RWPE1 (cell line): ENCODE measurements around the gene PHF14.
A peak's percentile ranks its signal among the peaks of the same experiment; 100 is the strongest.
"Not testable (repeated sequence)": the region's sequence is repeated elsewhere in the genome, so short reads cannot be mapped to it uniquely, and the experiment has no call there.

Experiments used
- CTCF ChIA-PET: fragments of 350-600 bp; sonication (Branson Sonifier 250); formaldehyde crosslinking; extraction: SDS; loops from one replicate; lab custom pipeline; 2021; lab: Yijun Ruan, JAX
- POLR2A ChIA-PET: fragments of 400-600 bp; formaldehyde crosslinking; extraction: SDS; loops from one replicate; lab custom pipeline; 2020; ENCODE audit warnings: antibody characterized with exemption; ENCODE audit not compliant: low non-redundant PET; lab: Yijun Ruan, JAX
- DNase-seq: peaks from one replicate; pipeline ENCODE4 v3.0.0; 2012; ENCODE audit warnings: low spot score
- H3K27ac ChIP-seq: fragments of 450-650 bp; 2 replicates; pipeline ENCODE4 v1.5.1; 2017
- CTCF ChIP-seq: fragments of 450-650 bp; conservative IDR thresholded peaks from 2 replicates; pipeline ENCODE4 v1.5.1; 2017; ENCODE audit warnings: low read depth, mild to moderate bottlenecking

PHF14 gene

GRCh38 chr7:10939237-10939910, 34.3 kb upstream of the PHF14 start:
- POLR2A ChIA-PET = interaction anchor here (1.4 kb wide), 1 partner anchor 35 kb away, joined by 3 read pairs; the partner anchor contains the start of gene PHF14
- CTCF ChIA-PET = interaction anchor here (1.2 kb wide), 1 partner anchor 273 kb away, joined by 3 read pairs; no protein-coding TSS in a partner anchor

GRCh38 chr7:10939911-10940703, 33.6 kb upstream of the PHF14 start:
- no peak for TF ChIP-seq CTCF
- peak overlapping the region; percentile 94 for H3K27ac ChIP-seq
- CTCF ChIA-PET = interaction anchor here (1.0 to 1.2 kb wide), 2 partner anchors 12 to 272 kb away, joined by 3 to 4 read pairs; no protein-coding TSS in a partner anchor
- POLR2A ChIA-PET = interaction anchor here (0.6 to 1.4 kb wide), 2 partner anchors 34 to 560 kb away, joined by 3 to 5 read pairs; partner anchors contain the start of gene PHF14
- DNase-seq = peak; percentile 98

More at GRCh38 chr7:10939237-10939910, 34.3 kb upstream of the PHF14 start:
- no peak for TF ChIP-seq CTCF
- peak overlapping the region; percentile 94 for H3K27ac ChIP-seq
- DNase-seq = peak; percentile 34

GRCh38 chr7:10940704-10941355, 32.8 kb upstream of the PHF14 start:
- CTCF ChIA-PET = interaction anchor here (0.6 to 1.2 kb wide), 3 partner anchors 11 to 271 kb away, joined by 3 to 4 read pairs (median 4); no protein-coding TSS in a partner anchor
- POLR2A ChIA-PET = interaction anchor here (1.4 kb wide), 1 partner anchor 33 kb away, joined by 3 read pairs; the partner anchor contains the start of gene PHF14
- DNase-seq = peak; percentile 9
- peak overlapping the region; percentile 94 for H3K27ac ChIP-seq
- TF ChIP-seq CTCF = no peak

DNA sequence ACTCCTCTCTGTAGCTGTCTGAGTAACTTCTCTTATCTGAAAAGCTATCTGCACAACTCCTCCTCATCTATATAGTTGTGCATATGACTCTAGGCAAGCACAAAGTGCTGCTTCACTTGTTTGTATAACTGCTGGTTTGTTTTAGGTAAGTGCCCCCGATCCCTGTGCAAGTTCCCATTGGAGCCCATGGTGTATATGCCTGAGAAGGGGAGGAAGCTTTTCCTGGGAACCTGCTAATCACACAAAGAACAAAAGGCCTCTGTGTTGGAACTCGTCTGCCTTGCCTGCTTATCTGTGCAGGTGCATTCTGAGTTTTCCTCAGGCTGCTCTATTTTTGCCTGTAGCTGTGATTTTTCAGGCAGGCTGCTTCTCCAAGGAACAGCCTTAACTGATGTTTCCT, 23.2 kb upstream of the PHF14 start:
- ChIA-PET POLR2A (no interaction called here), CTCF (no interaction called here)
- H3K27ac ChIP-seq = no peak overlapping the region
- DNase-seq = no peak
- no peak for TF ChIP-seq CTCF

DNA sequence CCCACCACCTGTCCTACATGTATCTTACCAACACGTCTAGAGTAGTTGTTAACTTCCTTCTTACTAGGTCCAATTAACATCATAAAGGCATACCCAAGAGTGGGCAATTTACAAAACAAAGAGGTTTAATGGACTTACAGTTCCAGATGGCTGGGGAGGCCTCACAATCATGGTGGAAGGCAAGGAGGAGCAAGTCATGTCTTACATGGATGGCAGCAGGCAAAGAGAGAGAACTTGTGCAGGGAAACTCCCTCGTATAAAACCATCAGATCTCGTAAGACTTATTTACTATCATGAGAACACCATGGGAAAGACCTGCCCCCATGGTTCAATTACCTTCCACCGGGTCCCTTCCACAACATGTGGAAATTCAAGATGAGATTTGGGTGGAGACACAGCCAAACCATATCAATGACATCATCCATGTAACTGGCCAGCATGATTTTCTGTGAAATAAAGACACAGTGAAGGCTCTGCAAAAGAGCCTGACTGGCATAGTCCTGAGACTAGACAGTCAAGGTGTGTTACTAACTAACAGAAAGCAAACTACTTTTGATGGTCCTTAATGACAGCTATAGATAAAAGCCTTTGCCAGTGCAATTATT, 22.6 kb upstream of the PHF14 start:
- POLR2A ChIA-PET, H3K27ac ChIP-seq, DNase-seq: not testable (repeated sequence)
- CTCF ChIA-PET = interaction anchor here (1.1 kb wide), 1 partner anchor 10 kb away, joined by 4 read pairs; no protein-coding TSS in a partner anchor

DNA sequence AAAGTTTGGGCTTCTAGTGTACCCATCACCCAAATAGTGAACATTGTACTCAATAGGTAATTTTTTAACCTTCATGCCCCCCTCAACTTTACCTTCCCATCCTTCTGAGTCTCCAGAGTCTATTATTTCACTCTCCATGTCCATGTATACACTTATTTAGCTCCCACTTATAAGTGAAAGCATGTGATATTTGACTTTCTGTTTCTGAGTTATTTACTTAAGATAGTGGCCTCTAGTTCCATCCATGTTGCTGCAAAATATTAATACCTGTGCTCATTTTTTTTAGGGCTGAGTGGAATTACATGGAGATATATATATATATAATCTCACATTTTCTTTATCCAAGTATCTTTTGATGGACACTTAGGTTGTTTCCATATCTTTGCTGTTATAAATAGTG, 21.1 kb upstream of the PHF14 start:
- no peak overlapping the region for H3K27ac ChIP-seq
- POLR2A ChIA-PET = no interaction called here
- TF ChIP-seq CTCF = no peak
- no peak for DNase-seq
- CTCF ChIA-PET = no interaction called here

DNA sequence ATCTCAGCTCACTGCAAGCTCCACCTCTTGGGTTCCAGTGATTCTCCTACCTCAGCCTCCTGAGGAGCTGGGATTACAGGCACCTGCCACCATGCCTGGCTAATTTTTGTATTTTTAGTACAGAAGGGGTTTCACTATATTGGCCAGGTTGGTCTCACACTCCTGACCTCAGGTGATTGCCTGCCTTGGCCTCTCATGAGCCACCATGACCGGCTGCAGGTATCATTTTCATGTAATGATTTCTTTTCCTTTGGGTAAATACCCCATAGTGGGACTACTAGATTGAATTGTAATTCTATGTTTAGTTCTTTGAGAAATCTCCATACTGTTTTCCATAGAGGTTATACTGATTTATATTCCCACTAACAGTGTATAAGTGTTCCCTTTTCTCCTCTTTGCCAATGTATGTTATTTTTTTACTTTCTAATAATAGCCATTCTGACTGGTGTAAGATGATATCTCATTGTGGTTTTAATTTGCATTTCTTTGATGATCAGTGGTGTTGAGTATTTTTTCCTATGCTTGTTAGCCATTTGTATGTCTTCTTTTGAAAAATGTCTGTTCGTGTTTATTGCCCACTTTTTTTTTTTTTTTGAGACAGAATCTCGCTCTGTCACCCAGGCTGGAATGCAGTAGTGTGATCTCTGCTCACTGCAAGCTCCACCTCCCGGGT, 20.5 kb upstream of the PHF14 start:
- DNase-seq, H3K27ac ChIP-seq, CTCF ChIA-PET, POLR2A ChIA-PET: not testable (repeated sequence)
